ENCODE data around the gene HIP1R.

DNA sequence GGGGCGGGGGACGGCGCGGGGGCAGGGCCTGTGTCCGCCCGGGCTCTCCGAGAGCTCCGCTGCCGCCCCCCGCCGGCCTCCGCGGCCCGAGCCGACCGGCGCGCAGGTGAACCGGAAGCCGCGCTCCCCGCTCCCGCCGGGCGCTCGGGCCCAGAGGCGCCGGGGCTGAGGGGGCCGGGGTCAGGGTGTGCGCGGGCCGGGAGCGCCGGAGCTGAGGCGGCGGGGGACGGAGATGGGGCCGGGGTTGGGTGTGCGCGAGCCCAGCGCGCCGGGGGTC is 431 bp downstream of the HIP1R start:
- TF ChIP-seq CTCF (IDR thresholded peaks at IDR 0.05): no peak
- no peak for TF ChIP-seq POLR2A (IDR thresholded peaks at IDR 0.05)
- TF ChIP-seq EP300 (IDR thresholded peaks at IDR 0.05): no peak

Data from sigmoid colon (tissue), 4 donors.